ENCODE measurements around the gene ZNF205.

The ZNF205 gene

DNA sequence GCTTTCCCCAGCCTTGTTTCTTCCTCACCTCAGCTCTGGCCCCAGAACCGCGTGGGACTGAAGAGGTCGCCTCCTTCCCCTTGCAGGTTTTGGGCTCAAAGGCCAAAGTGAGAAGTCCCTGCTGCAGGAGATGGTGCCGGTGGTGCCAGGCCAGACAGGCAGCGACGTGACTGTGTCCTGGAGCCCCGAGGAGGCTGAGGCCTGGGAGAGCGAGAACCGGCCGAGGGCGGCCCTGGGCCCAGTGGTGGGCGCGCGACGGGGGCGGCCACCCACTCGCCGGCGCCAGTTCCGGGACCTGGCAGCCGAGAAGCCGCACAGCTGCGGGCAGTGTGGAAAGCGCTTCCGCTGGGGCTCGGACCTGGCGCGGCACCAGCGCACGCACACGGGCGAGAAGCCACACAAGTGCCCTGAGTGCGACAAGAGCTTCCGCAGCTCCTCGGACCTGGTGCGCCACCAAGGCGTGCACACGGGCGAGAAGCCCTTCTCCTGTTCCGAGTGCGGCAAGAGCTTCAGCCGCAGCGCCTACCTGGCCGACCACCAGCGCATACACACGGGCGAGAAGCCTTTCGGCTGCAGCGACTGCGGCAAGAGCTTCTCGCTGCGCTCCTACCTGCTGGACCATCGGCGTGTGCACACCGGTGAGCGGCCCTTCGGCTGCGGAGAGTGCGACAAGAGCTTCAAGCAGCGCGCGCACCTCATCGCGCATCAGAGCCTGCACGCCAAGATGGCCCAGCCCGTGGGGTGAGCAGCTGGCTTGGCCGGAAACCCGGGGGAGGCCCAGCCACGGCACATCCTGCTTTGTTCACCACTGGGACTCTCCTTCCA is 28.4 kb downstream of the ZNF205 start:
- H3K36me3 ChIP-seq (ENCODE audit: low read depth), result no peaks in the 10 kb centered on the region
- no peak overlapping the region for H3K27ac ChIP-seq (ENCODE audit: poor library complexity, severe bottlenecking)
- H3K4me1 ChIP-seq (ENCODE audit: insufficient read depth, poor library complexity, severe bottlenecking), result no peaks in the 10 kb centered on the region
- H3K4me3 ChIP-seq (ENCODE audit: severe bottlenecking), result no peak overlapping the region
- no peak for DNase-seq (ENCODE audit: low spot score)
- H3K9me3 ChIP-seq (ENCODE audit: severe bottlenecking), result no peaks in the 10 kb centered on the region
- TF ChIP-seq, protein P1, sequence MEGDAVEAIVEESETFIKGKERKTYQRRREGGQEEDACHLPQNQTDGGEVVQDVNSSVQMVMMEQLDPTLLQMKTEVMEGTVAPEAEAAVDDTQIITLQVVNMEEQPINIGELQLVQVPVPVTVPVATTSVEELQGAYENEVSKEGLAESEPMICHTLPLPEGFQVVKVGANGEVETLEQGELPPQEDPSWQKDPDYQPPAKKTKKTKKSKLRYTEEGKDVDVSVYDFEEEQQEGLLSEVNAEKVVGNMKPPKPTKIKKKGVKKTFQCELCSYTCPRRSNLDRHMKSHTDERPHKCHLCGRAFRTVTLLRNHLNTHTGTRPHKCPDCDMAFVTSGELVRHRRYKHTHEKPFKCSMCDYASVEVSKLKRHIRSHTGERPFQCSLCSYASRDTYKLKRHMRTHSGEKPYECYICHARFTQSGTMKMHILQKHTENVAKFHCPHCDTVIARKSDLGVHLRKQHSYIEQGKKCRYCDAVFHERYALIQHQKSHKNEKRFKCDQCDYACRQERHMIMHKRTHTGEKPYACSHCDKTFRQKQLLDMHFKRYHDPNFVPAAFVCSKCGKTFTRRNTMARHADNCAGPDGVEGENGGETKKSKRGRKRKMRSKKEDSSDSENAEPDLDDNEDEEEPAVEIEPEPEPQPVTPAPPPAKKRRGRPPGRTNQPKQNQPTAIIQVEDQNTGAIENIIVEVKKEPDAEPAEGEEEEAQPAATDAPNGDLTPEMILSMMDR (IDR thresholded peaks at IDR 0.05; ENCODE audit: poor library complexity, severe bottlenecking), result no peak
- H3K27me3 ChIP-seq (ENCODE audit: insufficient read depth, poor library complexity, severe bottlenecking), result no peaks in the 10 kb centered on the region
- ATAC-seq (ENCODE audit: low read depth), result no peak

- Histone ChIP-seq H3K36me3 (ENCODE audit: low read depth) (no peaks in the 10 kb centered on the region), H3K27me3 (ENCODE audit: insufficient read depth, poor library complexity, severe bottlenecking) (no peaks in the 10 kb centered on the region), H3K27ac (ENCODE audit: poor library complexity, severe bottlenecking) (no peak overlapping the region), H3K4me3 (ENCODE audit: severe bottlenecking) (no peak overlapping the region), H3K9me3 (ENCODE audit: severe bottlenecking) (no peaks in the 10 kb centered on the region), H3K4me1 (ENCODE audit: insufficient read depth, poor library complexity, severe bottlenecking) (no peaks in the 10 kb centered on the region)
- ATAC-seq (ENCODE audit: low read depth) (no peak), DNase-seq (ENCODE audit: low spot score) (no peak)
- TF ChIP-seq, protein P1 (IDR thresholded peaks at IDR 0.05; ENCODE audit: poor library complexity, severe bottlenecking), result no peak
Measured at GRCh38 chr16:3141781-3142311, 29.5 kb downstream of the ZNF205 start.

DNA sequence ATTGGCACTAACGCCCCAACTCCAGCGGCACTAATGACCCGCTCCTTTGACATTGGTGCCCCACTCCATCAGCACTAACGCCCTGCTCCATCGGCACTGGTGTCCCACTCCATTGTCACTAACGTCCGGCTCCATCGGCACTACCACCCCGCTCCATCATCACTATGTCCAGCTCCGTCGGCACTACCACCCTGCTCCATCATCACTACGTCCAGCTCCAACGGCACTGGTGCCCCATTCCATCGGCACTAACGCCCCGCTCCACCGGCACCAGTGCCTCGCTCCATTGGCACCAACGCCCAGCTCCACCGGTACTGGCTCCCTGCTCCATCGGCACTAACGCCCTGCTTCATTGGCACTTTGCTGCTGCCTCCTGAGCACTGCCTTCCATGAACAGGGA is 29.9 kb downstream of the ZNF205 start:
- Histone ChIP-seq H3K4me3 (ENCODE audit: severe bottlenecking) (no peak overlapping the region), H3K27me3 (ENCODE audit: insufficient read depth, poor library complexity, severe bottlenecking) (no peaks in the 10 kb centered on the region), H3K4me1 (ENCODE audit: insufficient read depth, poor library complexity, severe bottlenecking) (no peaks in the 10 kb centered on the region), H3K36me3 (ENCODE audit: low read depth) (no peaks in the 10 kb centered on the region), H3K9me3 (ENCODE audit: severe bottlenecking) (no peaks in the 10 kb centered on the region), H3K27ac (ENCODE audit: poor library complexity, severe bottlenecking) (no peak overlapping the region)
- TF ChIP-seq, protein P1 (IDR thresholded peaks at IDR 0.05; ENCODE audit: poor library complexity, severe bottlenecking), result no peak
- ATAC-seq (ENCODE audit: low read depth) (no peak), DNase-seq (ENCODE audit: low spot score) (no peak)

DNA sequence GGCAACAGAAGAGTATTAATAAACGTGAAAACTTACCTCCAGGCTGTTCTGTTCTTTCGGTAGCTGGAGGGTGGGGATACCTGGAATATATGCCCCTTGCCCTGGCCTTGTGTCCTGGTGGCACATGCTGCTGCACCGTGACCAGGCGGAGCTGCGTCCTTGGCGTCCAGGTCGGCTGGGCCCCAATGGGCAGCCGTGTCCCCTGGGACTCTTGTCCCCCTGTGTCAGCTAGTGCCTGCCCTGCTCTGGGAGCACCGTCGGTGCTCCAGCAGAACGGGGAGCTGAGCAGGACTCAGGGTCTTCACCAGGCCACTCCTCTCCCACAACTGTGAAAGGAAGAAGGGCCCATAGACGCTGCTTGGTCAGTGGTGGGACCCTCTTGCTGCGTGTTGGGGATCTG is 30.4 kb downstream of the ZNF205 start:
- ATAC-seq (ENCODE audit: low read depth) (no peak), DNase-seq (ENCODE audit: low spot score) (no peak)
- H3K27ac ChIP-seq (ENCODE audit: poor library complexity, severe bottlenecking), result no peak overlapping the region
- TF ChIP-seq, protein P1 (IDR thresholded peaks at IDR 0.05; ENCODE audit: poor library complexity, severe bottlenecking), result no peak
- H3K9me3 ChIP-seq (ENCODE audit: severe bottlenecking), result no peaks in the 10 kb centered on the region
- no peak overlapping the region for H3K4me3 ChIP-seq (ENCODE audit: severe bottlenecking)
- no peaks in the 10 kb centered on the region for H3K27me3 ChIP-seq (ENCODE audit: insufficient read depth, poor library complexity, severe bottlenecking)
- no peaks in the 10 kb centered on the region for H3K4me1 ChIP-seq (ENCODE audit: insufficient read depth, poor library complexity, severe bottlenecking)
- no peaks in the 10 kb centered on the region for H3K36me3 ChIP-seq (ENCODE audit: low read depth)

DNA sequence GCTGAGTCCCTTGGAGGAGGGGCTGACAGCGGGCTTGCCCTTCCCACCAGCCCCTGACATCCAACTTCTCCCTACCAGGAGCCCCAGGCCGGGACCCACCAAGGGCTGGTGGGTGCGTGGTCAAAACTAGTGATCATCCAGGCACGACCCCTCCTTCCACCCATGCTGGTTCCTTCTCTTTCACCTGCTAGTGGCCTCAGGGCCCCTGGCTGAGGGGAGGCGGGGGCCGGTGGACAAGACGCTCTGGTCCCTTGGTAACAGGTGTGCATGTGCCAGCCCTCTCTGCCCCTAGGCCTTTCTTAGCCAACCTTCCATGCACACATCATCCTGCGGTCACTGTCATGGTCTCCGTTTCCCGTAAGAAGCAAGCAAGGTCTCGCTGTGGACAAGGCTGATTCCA is 30.8 kb downstream of the ZNF205 start:
- Histone ChIP-seq H3K9me3 (ENCODE audit: severe bottlenecking) (no peaks in the 10 kb centered on the region), H3K4me1 (ENCODE audit: insufficient read depth, poor library complexity, severe bottlenecking) (no peaks in the 10 kb centered on the region), H3K4me3 (ENCODE audit: severe bottlenecking) (no peak overlapping the region), H3K27ac (ENCODE audit: poor library complexity, severe bottlenecking) (no peak overlapping the region), H3K27me3 (ENCODE audit: insufficient read depth, poor library complexity, severe bottlenecking) (no peaks in the 10 kb centered on the region), H3K36me3 (ENCODE audit: low read depth) (no peaks in the 10 kb centered on the region)
- DNase-seq (ENCODE audit: low spot score), result no peak
- ATAC-seq (ENCODE audit: low read depth), result no peak
- TF ChIP-seq, protein P1 (IDR thresholded peaks at IDR 0.05; ENCODE audit: poor library complexity, severe bottlenecking), result no peak

All from RWPE2 (cell line).